ENCODE results near the gene CADM2. TPM values are rescaled to one million over a fixed set of nuclear protein-coding genes. Genes with fewer than 3 reads are reported as not detected.

CADM2 gene
- total and polyA plus RNA-seq, 2 experiments from 2014 or later, result 13.3 to 47.5 TPM

- TF ChIP-seq CTCF (conservative IDR thresholded peaks at IDR 0.05; ENCODE audit: low read depth in 2 of 2), result no peak
- no peak for TF ChIP-seq STAT1 (IDR thresholded peaks at IDR 0.05; ENCODE audit: unreplicated experiment)
- no peak for TF ChIP-seq EZH2phosphoT487 (IDR thresholded peaks at IDR 0.05; ENCODE audit: unreplicated experiment)
- no peak for TF ChIP-seq NANOG (IDR thresholded peaks at IDR 0.05; ENCODE audit: borderline replicate concordance)
- TF ChIP-seq REST (IDR thresholded peaks at IDR 0.05; ENCODE audit: unreplicated experiment), result no peak
- TF ChIP-seq ZNF331 (CRISPR knock-in tag; IDR thresholded peaks at IDR 0.05; ENCODE audit: low read depth), result no peak
- TF ChIP-seq POLR2AphosphoS5 (IDR thresholded peaks at IDR 0.05; ENCODE audit: low read depth), result no peak
- TF ChIP-seq EZH2 (IDR thresholded peaks at IDR 0.05; ENCODE audit: low read depth, unreplicated experiment), result no peak
- no peak for TF ChIP-seq ETS1 (IDR thresholded peaks at IDR 0.05)
Measured at GRCh38 chr3:85100316-85100715, 141.5 kb downstream of the CADM2 start (continued).

- H3K79me2 ChIP-seq (replicated peaks; ENCODE audit: insufficient read depth), result 0 out of 2 replicates have a peak, but pooled peaks cover 3% of the 10 kb centered on the region
- peaks cover 21% of the 10 kb centered on the region; the same call in 2 of the 3 replicates for H3K36me3 Mint-ChIP-seq (ENCODE audit: low read depth)
- H3K9me2 ChIP-seq (ENCODE audit: insufficient read depth), result no peaks in the 10 kb centered on the region
- H3K36me3 ChIP-seq (ENCODE audit: insufficient read depth), result no peaks in the 10 kb centered on the region
- H3K4me1 ChIP-seq (ENCODE audit: insufficient read depth), result 0 out of 2 replicates have a peak, but pooled peaks cover 10% of the 10 kb centered on the region
- ATAC-seq (no peak), DNase-seq (ENCODE audit: low spot score) (no peak)
- H3K4me3 ChIP-seq, result no peak overlapping the region
- H3K4me1 Mint-ChIP-seq, result peaks cover 5% of the 10 kb centered on the region; the same call in 2 of the 3 replicates
- no peaks in the 10 kb centered on the region for H3F3A ChIP-seq (replicated peaks; ENCODE audit: low read depth)
- no peaks in the 10 kb centered on the region for H3K27me3 Mint-ChIP-seq (ENCODE audit: insufficient read depth, low read depth, poor library complexity)
- H4K20me1 ChIP-seq (replicated peaks; ENCODE audit: insufficient read depth), result no peaks in the 10 kb centered on the region
- H3K27ac ChIP-seq (ENCODE audit: low read depth), result no peak overlapping the region
- H2AFZ ChIP-seq, result no peak overlapping the region
- no peak overlapping the region for H3K4me2 ChIP-seq
- H3K4me3 Mint-ChIP-seq, result no peak overlapping the region
- H3K9me3 Mint-ChIP-seq, result peaks cover 8% of the 10 kb centered on the region
- no peak overlapping the region for H3K27ac Mint-ChIP-seq
- no peaks in the 10 kb centered on the region for H3K27me3 ChIP-seq (ENCODE audit: insufficient read depth)
- TF ChIP-seq NANOG (IDR thresholded peaks at IDR 0.05; ENCODE audit: borderline replicate concordance), result no peak
- TF ChIP-seq ETS1 (IDR thresholded peaks at IDR 0.05), result no peak
- TF ChIP-seq ZNF462 (CRISPR knock-in tag; IDR thresholded peaks at IDR 0.05), result no peak
- TF ChIP-seq ZNF114 (CRISPR knock-in tag; IDR thresholded peaks at IDR 0.05), result no peak
- TF ChIP-seq CREB1 (CRISPR knock-in tag; IDR thresholded peaks at IDR 0.05; ENCODE audit: low read depth), result no peak
Measured at GRCh38 chr3:85102781-85103180, 144.0 kb downstream of the CADM2 start.
